IPS DF 6.9 (cell line): Measurements from ENCODE around the gene RNU2-1.
A peak's percentile ranks its signal among the peaks of the same experiment; 100 is the strongest.
"Not testable (repeated sequence)": the region's sequence is repeated elsewhere in the genome, so short reads cannot be mapped to it uniquely, and the experiment has no call there.

ENCODE experiments used
- DNase-seq: peaks from one replicate; pipeline ENCODE4 v3.0.0-alpha.2; 2013; ENCODE audit warnings: low read depth, low spot score
- H3K27ac ChIP-seq: one replicate; pipeline ENCODE4 v1.5.1; 2013; ENCODE audit warnings: low read length, control low read depth
- H3K27me3 ChIP-seq: 2 replicates; pipeline ENCODE4 v1.6.1; 2013; ENCODE audit warnings: mild to moderate bottlenecking, low read length; ENCODE audit not compliant: control insufficient read depth, insufficient read depth
- H3K36me3 ChIP-seq: 2 replicates; pipeline ENCODE4 v1.6.1; 2013; ENCODE audit warnings: low read length; ENCODE audit not compliant: control insufficient read depth, insufficient read depth
- H3K4me1 ChIP-seq: 2 replicates; pipeline ENCODE4 v1.6.1; 2013; ENCODE audit warnings: low read length; ENCODE audit not compliant: control insufficient read depth, insufficient read depth
- H3K4me3 ChIP-seq: 2 replicates; pipeline ENCODE4 v1.5.1; 2013; ENCODE audit warnings: mild to moderate bottlenecking, low read length
- H3K9me3 ChIP-seq: 2 replicates; pipeline ENCODE4 v1.6.1; 2013; ENCODE audit warnings: low read length, inconsistent platforms; ENCODE audit not compliant: control insufficient read depth, insufficient read depth
- WGBS: extraction: QIAGEN DNeasy Blood & Tissue Kit; methylation state at CpG from one replicate; pipeline ENCODE4 v1.1.7; 2013; ENCODE audit warnings: mixed read lengths, missing lambda C conversion rate; ENCODE audit not compliant: insufficient read length, insufficient coverage; 5-methylcytosine and 5-hydroxymethylcytosine counted together

RNU2-1 gene

DNA sequence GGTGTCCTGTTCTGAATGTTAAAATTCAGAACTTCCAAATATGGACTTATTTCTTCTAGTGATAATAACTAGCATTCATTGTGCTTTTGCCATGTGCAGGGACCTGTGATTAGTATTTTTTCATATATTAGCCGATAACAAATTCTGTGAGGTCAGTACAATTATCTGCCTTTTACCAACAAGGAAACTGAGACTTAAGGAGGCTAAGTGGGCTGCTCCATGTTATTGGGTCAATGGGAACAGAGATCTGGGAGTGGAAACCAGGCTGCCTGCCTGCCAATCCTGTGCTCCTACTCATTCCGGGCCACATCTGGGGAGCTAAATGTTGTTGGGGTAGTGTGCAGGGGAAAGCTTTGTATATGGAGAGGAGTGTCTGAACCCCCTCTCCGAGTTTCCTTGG lies 18.4 kb downstream of the RNU2-1 start:
- no CpG with 5 or more reads among the region's 3 CpGs for WGBS
- H3K4me1 ChIP-seq = peaks cover 3% of the 10 kb centered on the region; the same call in 1 of the 2 replicates

DNA sequence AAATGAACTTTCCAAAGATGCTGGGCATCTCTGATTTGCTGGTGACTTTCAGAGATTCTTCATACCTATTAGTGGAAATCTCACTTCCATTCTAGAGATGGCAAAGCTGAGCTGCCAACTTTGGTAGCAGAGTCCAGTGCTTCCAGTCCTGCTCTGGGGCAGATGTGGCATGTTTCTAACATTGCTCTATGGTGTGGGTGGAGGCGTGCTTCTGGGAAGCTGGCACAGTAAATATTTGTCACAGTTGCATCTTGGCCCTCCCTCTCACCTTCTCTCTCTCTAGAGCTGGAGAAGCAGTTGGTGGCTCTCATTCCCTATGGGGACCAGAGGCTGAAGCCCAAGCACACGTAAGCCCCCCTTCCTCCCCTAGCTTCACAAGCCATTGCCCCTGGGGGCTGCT lies 20.2 kb downstream of the RNU2-1 start:
- Histone ChIP-seq H3K36me3 (no peaks in the 10 kb centered on the region), H3K4me1 (peaks cover 3% of the 10 kb centered on the region; the same call in 1 of the 2 replicates), H3K27me3 (no peaks in the 10 kb centered on the region), H3K4me3 (no peak overlapping the region), H3K27ac (no peak overlapping the region), H3K9me3 (no peaks in the 10 kb centered on the region)
- WGBS = no CpG with 5 or more reads among the region's 2 CpGs
- no peak for DNase-seq

More for the DNA sequence above, 18.4 kb downstream of the RNU2-1 start:
- no peak for DNase-seq
- Histone ChIP-seq H3K27me3 (no peaks in the 10 kb centered on the region), H3K27ac (no peak overlapping the region), H3K4me3 (no peak overlapping the region), H3K9me3 (no peaks in the 10 kb centered on the region), H3K36me3 (no peaks in the 10 kb centered on the region)

- H3K4me3 ChIP-seq = no peak overlapping the region
- H3K9me3 ChIP-seq = no peaks in the 10 kb centered on the region
- DNase-seq = no peak
- no CpG with 5 or more reads among the region's 7 CpGs for WGBS
- H3K27me3 ChIP-seq = no peaks in the 10 kb centered on the region
- H3K4me1 ChIP-seq = peaks cover 3% of the 10 kb centered on the region; the same call in 1 of the 2 replicates
- H3K27ac ChIP-seq = no peak overlapping the region
- no peaks in the 10 kb centered on the region; the same call in 1 of the 2 replicates for H3K36me3 ChIP-seq
These were observed 20.9 kb downstream of the RNU2-1 start for GRCh38 chr17:43212641-43213490.

DNA sequence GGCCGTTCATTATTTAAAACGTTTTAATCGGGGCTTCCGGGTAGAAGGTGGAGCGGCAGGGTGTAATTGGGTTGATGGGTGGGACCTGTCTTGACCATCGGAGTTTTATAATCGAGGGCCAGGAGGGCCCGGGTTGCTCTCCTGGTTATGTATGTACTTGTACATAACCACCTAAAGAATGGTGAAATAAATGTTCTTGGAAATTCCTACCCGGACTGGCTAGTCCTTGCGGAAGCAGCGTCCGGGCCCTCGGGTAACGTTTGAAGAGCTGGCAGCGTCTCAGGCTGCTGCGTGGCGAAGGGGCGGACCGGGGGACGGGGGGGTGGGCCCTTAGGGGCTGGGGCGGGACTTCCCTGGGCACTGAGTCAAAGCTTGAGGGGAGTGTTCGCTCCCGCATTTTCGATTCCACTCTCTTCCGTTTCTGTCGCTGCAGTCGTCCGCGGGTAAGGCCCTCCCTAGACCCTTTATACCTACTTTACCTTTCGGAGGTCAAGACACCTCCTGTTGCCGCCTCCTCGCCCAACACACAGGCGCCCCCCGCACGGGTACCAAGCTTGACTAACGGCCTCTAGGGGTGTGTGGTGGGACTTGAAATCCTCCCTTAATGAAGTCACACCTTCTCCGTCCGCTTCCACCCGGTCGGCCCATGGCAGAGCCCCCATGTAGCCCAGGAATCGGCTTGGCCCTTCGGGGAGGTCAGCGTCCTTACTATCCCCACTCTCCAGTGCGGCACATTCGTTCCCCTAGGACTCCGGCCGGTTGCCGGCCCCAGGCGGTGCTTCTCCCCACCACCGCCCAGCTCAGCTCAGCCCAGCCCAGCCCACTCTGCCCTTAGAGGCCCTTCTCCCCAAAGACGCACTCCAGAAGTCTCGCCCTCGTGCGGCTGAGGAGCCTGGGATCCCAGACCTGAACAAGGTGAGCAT lies 22.0 kb downstream of the RNU2-1 start, which contains the start of gene TMEM106A:
Gene TMEM106A, plus strand, starts transcription at position 396 of the 923 bp plus-strand sequence. CDS start 1,167 bp downstream, outside the sequence.
- H3K4me3 ChIP-seq = peak within 1 kb of the TSS; percentile 61; the same call in 1 of the 2 replicates
- peaks cover 3% of the 10 kb centered on the region; the same call in 1 of the 2 replicates for H3K4me1 ChIP-seq
- no peak within 1 kb of the TSS for H3K27ac ChIP-seq
- H3K9me3 ChIP-seq = no peaks in the 10 kb centered on the region
- no peaks in the 10 kb centered on the region for H3K27me3 ChIP-seq
- no CpG with 5 or more reads among the region's 54 CpGs for WGBS
- DNase-seq = peak; percentile 33
- H3K36me3 ChIP-seq = no peaks in the 10 kb centered on the region; the same call in 1 of the 2 replicates

DNA sequence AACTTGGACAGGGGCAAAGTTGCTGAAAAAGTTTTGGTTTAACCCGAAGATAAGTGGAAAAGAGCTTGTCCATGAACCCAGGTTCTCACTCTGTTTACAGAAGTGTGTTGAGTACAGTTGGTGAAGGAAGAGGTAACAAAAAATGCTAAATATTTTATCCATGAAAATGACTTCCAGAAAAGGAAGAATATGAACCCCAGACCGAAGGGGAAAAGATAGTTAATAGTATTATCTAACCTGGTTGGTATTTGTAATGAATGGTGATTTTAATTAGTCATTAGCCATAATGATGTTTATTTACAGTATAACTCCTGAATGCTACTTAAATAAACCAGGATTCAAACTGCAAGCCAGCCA lies 22.7 kb downstream of the RNU2-1 start:
- H3K4me1 ChIP-seq = peaks cover 3% of the 10 kb centered on the region; the same call in 1 of the 2 replicates
- no CpG with 5 or more reads among the region's 2 CpGs for WGBS
- no peaks in the 10 kb centered on the region for H3K27me3 ChIP-seq
- DNase-seq = no peak
- H3K9me3 ChIP-seq = no peaks in the 10 kb centered on the region
- no peak overlapping the region for H3K27ac ChIP-seq
- peak overlapping the region; percentile 61; the same call in 1 of the 2 replicates for H3K4me3 ChIP-seq
- no peaks in the 10 kb centered on the region; the same call in 1 of the 2 replicates for H3K36me3 ChIP-seq

DNA sequence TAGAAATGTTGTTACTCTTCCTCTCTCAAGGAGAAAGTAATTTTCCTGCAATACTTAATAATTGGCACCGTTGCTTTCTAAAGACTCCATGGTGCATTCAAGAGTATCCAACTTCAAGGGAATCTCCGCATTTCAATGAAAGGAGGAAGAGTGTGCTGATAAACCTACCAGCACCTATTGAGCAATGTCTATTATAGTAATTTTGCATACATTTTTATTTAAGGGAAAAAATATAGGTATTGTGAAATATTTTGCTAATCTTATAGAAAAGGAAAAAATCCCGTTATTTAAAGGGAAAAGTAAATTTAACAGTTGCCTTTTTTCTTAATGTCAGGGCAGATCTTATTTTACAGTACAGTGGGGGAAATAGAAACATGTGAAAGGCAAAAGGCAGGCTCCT lies 23.2 kb downstream of the RNU2-1 start:
- Histone ChIP-seq H3K27ac (no peak overlapping the region), H3K9me3 (no peaks in the 10 kb centered on the region), H3K27me3 (no peaks in the 10 kb centered on the region), H3K4me1 (peaks cover 3% of the 10 kb centered on the region; the same call in 1 of the 2 replicates), H3K4me3 (no peak overlapping the region), H3K36me3 (no peaks in the 10 kb centered on the region; the same call in 1 of the 2 replicates)
- no peak for DNase-seq
- WGBS = 100% methylated on average over 1 of the region's 3 CpGs

DNA sequence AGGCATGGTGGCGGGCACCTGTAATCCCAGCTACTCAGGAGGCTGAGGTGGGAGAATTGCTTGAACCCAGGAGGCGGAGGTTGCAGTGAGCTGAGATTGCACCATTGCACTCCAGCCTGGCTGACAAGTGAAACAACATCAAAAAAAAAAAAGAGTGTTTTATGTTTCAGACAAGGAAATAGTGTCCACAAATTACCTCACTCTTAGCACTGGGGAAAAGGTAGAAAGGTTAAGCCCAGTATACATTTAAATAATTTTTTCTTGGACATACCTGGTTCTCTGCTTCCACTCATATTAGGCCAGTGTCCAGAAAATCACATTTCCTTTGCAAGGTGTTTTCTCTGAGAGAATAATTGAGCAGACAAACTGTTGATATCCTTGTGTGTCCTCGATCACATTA lies 30.8 kb downstream of the RNU2-1 start:
- not testable (repeated sequence) for H3K36me3 ChIP-seq, H3K9me3 ChIP-seq, H3K4me1 ChIP-seq, DNase-seq, H3K27ac ChIP-seq, H3K4me3 ChIP-seq, H3K27me3 ChIP-seq
- no CpG with 5 or more reads among the region's 3 CpGs for WGBS

- Histone ChIP-seq H3K27me3 (no peaks in the 10 kb centered on the region), H3K36me3 (peaks cover 17% of the 10 kb centered on the region), H3K4me3 (no peak overlapping the region), H3K9me3 (no peaks in the 10 kb centered on the region), H3K27ac (no peak overlapping the region), H3K4me1 (no peaks in the 10 kb centered on the region)
- DNase-seq = no peak
- WGBS = no CpG with 5 or more reads among the region's 4 CpGs
These were observed 33.6 kb downstream of the RNU2-1 start for GRCh38 chr17:43200127-43200526.

- no peaks in the 10 kb centered on the region for H3K9me3 ChIP-seq
- no peak overlapping the region for H3K27ac ChIP-seq
- no peaks in the 10 kb centered on the region for H3K4me1 ChIP-seq
- DNase-seq = no peak
- no peak overlapping the region for H3K4me3 ChIP-seq
- peaks cover 18% of the 10 kb centered on the region for H3K36me3 ChIP-seq
- H3K27me3 ChIP-seq = no peaks in the 10 kb centered on the region
- no CpG with 5 or more reads among the region's 2 CpGs for WGBS
These were observed 34.1 kb downstream of the RNU2-1 start for GRCh38 chr17:43199633-43200032.

GRCh38 chr17:43193251-43193650 lies 40.5 kb downstream of the RNU2-1 start:
- WGBS = no CpG with 5 or more reads among the region's 5 CpGs
- peaks cover 35% of the 10 kb centered on the region; the same call in 1 of the 2 replicates for H3K36me3 ChIP-seq
- H3K4me1 ChIP-seq = no peaks in the 10 kb centered on the region

More at GRCh38 chr17:43193251-43193650, 40.5 kb downstream of the RNU2-1 start:
- Histone ChIP-seq H3K27me3 (no peaks in the 10 kb centered on the region), H3K4me3 (no peak overlapping the region), H3K27ac (no peak overlapping the region), H3K9me3 (no peaks in the 10 kb centered on the region)
- no peak for DNase-seq
